NCI-H446 treated with DMSO at 0.1 percent for 48 hours (cell line): ENCODE data around the gene WDR20.
"Not testable (repeated sequence)": the region's sequence is repeated elsewhere in the genome, so short reads cannot be mapped to it uniquely, and the experiment has no call there.

Experiments
- DNase-seq: peaks from one replicate; lab custom pipeline; 2025; lab: John Stamatoyannopoulos, UW

Gene WDR20

DNA sequence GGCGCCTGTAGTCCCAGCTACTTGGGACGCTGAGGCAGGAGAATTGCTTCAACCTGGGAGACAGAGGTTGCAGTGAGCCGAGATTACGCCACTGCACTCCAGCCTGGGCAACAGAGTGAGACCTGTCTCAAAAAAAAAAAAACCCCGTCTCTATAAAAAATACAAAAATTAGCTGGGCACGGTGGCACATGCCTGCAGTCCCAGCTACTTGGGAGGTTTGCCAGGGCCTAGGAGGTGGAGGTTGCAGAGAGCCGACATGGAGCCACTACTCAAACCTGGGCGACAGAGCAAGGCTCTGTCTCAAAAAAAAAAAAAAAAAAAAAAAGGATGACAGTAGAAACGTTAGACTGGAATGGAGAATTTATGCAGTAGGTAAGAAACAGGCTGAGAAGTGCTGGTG, 5.7 kb upstream of the WDR20 start:
- not testable (repeated sequence) for DNase-seq

DNA sequence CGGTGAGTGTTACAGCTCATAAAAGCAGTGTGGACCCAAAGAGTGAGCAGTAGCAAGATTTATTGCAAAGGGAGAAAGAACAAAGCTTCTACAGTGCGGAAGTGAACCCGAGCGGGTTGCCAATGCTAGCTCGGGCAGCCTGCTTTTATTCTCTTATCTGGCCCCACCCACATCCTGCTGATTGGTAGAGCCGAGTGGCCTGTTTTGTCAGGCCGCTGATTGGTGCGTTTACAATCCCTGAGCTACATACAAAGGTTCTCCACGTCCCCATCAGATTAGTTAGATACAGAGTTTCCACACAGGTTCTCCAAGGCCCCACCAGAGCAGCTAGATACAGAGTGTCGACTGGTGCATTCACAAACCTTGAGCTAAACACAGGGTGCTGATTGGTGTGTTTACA, 5.0 kb upstream of the WDR20 start:
- DNase-seq = not testable (repeated sequence)

DNA sequence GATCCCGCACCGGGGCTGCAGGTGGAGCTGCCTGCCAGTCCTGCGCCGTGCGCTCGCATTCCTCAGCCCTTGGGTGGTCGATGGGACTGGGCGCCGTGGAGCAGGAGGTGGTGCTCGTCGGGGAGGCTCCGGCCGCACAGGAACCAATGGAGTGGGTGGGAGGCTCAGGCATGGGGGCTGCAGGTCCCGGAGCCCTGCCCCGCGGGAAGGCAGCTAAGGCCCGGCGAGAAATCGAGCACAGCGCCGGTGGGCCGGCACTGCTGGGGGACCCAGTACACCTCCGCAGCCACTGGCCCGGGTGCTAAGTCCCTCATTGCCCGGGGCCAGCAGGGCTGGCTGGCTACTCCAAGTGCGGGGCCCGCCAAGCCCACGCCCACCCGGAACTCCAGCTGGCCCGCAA, 4.2 kb upstream of the WDR20 start:
- not testable (repeated sequence) for DNase-seq

DNA sequence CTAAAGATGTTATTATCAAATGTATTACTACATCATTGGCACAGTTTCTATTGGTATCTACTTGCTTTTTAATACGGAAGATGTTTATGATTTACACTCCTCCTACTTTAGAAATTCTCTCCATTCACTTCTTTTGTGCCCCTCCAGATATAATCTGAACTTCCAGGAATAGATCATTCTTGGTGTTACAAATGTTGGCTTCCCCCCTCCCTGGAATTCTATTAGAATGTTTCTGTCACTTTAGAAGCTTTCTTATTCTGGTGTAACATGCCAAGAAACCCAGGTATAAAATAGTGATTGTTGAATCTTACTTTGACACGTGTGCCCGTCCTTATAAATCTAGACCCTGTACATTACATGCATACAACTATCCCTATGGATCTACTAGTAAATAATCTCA, 1.2 kb upstream of the WDR20 start:
- no peak for DNase-seq

DNA sequence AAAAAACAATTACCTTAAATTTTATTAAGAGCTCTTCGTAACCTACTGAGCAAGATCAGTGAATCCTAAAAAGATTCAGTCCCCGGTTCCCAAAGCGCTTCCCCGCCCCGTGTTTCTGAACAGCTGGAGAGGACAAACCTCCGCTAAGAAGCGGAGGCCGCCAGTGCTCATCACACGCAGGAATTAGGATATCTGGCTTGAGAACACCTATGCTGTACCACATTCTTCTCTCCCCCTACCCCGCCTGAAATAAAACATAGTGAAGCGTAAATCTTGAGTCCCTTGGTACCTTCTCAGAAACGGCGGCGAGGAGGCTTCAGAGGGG, 774 bp upstream of the WDR20 start:
- peak; percentile 43 for DNase-seq

DNA sequence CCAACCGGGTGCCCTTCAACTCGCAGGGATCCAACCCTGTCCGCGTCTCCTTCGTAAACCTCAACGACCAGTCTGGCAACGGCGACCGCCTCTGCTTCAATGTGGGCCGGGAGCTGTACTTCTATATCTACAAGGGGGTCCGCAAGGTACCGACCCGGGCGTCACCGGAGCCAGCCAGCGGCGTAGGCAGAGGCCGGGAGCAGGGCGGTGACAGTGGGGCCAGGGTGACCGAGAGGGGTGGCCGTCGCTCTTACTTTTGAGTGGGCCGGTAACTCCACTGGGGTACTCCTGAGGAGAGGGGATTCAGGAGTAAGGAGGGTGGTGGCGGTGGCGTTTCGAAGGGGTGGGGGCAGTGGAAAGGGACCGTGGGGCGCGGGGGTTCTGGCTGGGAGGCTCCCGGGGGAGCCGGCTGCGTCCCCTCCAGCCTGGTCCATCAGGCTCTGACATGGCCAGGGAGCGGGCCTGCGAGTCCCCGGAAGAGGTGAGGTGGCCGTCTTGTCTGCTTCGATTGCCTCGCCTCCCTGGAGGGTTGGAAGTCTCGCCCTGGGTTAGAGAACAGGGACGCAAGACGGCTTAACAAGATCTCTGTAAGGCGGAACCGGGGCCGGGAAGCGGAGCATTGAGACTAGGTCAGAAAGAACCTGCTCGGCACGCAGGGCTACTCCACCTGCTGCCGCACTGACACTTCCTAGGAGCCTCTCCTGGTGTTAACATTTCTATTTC, 491 bp downstream of the WDR20 start:
- no peak for DNase-seq

DNA sequence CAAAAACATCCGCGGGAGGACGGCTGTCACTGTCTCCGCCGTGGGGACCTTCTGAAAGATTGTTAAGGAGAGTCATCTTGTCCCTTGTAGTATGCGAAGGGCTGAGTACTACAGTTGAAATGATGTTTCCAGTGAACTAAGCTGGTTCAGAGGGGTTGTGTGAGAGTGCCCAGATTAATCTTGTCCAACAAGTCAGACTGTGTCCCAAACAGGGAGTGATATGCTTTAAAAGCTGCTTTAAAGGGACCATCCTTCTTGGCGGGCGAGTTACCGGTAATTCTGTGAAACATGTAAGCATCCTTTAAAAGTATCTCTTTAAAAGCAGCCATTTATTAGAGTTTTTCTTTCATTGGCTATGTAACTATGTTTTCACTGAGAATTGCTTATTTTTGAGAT, 1.1 kb downstream of the WDR20 start:
- DNase-seq = no peak

DNA sequence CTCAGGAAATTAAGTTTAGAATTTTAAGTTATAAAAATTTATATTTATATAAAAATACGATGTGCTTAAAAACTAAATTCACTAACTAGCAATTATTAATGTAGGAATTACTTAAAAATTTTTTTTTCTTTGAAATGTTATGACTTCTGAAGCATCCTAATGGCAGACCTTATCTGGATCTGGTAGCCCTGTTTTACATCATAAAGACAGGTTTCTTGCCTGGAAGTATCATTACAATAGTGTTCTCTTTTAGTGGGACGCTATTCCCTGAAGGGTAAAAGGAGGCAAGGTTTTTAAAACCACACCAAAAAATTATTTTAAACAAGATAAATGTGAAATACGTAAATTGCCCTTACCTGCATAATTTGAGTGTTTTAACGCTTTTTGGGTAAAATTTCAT, 2.1 kb downstream of the WDR20 start:
- no peak for DNase-seq

DNA sequence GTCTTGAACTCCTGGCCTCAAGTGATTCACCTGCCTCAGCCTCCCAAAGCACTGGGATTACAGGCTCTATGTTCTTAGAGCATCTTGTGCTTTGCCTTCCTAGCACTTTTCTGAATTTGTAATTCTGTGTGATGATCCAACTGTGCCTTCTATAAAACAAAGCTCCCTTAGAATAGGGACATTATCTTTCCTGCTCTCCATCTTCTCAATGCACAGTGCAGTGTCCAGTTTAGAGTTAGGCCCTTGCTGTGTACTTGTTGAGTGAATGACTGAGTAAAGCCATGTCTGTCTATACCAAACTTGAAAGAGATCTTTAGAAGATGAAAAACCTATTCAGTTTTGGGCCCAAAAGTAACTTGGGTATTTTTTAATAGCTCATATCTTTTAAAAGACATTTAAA, 5.2 kb downstream of the WDR20 start:
- DNase-seq = no peak

DNA sequence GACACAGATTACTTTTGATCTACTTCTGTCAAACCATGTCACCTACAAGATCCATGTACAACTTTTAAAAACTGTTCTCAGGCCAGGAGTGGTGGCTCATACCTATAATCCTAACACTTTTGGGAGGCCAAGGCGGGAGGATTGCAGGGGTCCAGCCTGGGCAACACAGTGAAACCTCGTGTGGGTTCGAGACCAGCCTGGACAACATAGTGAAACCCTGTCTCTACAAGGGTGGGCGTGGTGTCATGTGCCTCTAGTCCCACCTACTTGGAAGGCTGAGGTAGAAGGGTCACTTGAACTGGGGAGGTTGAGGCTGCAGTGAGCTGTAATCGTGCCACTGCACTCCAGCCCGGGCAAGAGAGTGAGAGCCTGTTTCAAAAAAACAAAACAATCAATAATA, 5.7 kb downstream of the WDR20 start:
- DNase-seq = no peak

DNA sequence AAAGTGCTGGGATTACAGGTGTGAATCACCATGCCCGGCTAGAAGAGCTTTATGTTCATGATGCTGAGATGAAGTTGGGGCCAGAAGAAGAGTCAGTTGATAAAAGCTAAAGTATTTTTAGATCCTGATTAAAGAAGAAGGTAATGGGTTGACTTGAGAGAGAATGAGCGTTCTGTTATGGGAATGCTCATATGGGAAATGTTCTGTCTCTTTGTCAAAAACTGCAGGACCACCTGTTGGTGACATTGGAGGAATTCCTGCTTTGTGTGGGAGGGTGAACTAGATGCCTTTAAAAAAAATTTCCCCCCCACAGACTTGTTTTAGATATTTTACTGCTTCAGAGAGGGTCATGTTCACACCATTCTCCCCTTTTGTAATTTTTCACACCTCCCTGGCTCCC, 6.7 kb downstream of the WDR20 start:
- DNase-seq = no peak

DNA sequence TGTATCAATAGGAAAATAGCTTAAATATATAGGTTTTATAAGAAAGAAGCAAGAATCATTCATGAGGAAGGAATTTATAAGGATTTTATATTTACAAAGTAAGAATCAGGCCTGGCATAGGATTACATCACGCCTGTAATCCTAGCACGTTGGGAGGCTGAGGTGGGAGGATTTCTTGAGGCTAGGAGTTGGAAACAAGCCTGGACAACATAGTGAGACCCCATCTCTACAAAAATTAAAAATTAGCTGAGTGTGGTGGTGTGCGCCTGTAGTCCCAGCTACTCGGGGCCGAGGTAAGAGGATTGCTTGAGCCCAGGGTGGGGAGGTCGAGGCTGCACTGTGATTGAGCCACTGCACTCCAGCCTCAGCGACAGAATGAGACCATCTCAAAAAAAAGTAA, 10.4 kb downstream of the WDR20 start:
- DNase-seq = no peak

DNA sequence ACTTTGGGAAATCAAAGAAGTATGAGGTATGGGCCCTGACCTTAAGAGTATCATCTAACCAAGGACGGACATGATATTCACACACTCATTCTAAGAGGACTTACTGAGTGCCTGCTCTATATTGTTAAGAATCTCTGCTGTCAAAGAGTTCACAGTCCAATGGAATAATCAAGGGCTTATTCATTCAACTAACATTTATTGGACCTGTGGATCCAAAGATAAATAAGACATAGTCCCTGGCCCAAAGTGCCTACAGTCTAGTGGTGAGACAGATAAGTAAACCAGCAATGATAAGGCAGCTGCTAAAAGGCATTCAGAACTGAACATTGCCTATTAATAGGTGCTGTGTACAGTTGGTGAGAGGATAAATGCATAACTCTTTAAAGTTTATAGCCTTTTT, 11.0 kb downstream of the WDR20 start:
- no peak for DNase-seq

DNA sequence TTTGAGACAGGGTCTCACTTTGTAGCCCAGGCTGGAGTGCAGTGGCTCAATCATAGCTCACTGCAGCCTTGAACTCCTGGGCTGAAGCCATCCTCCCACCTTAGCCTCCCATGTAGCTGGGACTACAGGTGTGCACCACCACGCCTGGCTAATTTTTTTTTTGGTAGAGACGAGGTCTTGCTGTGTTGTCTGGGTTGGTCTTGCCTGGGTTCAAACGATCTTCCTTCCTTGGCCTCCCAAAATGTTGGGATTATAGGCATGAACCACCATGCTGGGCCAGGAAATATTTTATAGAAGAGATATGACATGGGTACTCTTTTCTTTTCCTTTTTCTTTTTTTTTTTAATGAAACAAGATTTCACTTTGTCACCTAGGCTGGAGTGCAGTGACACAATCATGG, 11.7 kb downstream of the WDR20 start:
- not testable (repeated sequence) for DNase-seq

DNA sequence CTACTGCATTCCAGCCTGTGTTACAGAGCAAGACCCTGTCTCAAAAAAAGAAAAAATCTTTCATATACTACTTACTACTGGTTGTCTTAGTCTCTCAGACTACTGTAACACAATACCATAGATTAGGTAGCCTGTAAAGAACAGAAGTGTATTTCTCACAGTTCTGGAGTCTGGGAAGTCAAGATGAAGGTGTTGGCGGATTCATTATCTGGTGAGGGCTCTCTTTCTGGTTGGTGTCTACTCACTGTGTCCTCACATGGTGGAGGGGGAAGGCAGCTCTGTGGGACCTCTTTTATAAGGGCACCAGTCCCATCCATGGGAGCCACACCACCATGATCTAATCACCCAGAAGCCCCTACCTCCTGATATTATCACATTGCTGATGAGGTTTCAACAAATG, 14.4 kb downstream of the WDR20 start:
- no peak for DNase-seq

DNA sequence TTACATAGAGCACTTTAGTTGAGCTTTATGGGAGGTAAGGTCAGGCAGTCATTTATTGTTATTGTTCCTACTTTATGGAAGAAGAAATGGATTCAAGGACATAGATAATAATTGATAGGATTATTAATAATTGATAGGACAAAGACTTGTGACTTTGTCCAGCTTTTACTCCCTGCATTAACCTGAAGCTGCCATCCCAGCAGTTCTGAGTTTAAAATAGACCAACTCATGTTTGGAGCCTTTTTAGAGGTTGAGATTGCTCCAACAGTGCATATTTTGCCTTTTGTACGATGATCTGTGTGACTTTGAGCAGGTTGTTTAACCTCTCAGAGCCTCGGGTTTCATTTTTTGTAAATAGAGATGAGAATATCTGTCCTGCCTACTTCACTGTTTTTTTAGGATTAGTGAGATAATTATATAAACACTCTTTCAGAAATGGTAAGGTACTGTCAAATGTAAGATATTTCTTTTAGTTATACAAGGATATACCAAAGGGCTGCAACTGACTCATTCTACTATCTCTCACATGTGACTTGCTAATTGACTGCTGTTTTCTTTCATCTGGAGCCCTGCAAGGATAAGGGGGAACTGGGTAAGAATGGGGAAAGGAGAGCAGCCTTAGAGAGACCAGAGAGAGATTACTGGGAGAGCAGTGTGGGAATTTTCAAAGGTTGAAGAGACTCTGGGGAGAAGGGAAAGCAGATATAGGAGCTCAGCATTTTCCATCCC, 15.3 kb downstream of the WDR20 start:
- DNase-seq = no peak

DNA sequence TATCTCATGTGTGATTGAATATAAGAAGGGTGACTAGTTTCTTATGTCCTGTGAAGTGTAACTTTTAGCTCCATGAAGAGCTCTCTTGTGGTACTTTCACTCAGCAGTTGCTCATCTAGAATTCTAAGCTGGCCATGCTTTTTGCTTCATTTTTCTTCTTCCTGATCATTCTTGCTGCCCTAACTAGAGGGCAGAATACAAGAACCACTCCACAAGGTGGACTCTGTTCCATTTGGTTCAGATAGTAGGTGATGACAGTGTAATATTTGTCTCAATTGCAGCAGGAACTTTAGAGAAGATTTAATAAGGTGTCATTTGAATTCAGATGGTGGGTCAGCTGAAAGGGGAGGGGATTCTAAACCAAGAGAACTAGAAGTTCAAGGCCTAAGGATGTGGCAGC, 17.6 kb downstream of the WDR20 start:
- DNase-seq = no peak

DNA sequence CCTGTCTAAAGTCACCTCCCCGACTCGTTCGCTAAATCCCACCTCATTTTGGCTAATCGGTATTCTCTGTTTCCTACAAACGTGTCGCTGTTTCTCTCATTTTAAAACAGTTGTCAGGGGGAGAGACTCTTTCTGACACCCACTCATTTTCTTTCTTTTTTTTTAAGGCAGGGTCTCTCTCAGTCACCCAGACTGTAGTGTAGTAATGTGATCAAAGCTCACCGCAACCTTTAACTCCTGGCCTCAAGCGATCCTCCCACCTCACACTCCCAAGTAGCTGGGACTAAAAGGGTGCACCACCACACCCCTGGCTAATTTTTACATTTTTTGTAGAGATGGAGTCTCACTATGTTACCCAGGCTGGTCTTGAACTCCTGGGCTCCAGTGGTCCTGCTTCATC, 19.1 kb downstream of the WDR20 start:
- no peak for DNase-seq

DNA sequence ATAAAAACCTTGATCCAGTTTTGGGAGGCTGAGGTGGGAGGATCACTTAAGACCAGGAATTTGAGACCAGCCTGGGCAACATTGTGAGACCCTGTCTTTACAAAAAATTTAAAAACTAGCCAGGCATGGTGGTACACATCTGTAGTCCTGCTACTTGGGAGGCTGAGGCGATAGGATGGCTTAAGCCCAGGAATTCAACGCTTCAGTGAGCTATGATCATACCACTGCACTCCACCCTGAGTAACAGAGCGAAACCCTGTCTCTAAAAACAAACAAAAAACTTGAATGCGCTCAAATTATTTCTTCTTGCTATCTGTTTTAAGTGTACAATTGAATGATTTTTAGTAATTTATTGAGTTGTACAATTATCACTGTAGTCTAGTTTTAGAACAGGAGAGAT, 20.1 kb downstream of the WDR20 start:
- DNase-seq = no peak

DNA sequence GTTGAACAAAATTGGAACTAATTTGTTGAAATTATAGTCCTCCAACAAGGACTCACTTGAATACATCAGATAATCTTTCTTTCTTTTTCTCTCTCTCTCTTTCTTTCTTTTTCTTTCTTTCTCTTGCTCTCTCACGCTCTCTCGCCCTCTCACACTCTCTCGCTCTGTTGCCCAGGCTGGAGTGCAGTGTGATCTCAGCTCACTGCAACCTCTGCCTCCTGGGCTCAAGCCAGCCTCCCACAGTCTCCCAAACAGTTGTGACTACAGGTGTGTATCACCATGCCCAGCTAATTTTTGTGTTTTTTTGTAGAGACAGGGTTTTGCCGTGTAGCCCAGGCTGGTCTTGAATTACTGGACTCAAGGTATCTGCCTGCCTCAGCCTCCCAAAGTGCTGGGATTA, 22.8 kb downstream of the WDR20 start:
- DNase-seq = no peak

DNA sequence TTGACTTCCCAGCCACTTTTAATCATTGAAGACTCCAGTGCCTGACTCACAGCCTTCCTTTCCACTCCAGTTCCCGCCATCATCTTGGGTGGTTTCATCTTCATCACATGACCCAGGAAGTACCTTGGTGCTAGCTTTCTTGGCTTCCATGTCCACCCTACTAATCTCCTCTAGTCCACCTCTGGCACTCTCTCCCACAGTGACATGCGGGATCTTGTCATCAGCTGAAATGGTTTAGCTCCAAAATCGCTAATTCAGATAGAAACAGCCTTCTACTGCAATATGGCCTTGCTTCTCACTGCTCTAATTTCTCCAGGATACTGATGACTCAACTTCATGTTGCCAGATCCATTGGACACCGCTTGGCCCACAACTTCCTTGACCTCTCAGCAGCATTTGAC, 24.5 kb downstream of the WDR20 start:
- no peak for DNase-seq

DNA sequence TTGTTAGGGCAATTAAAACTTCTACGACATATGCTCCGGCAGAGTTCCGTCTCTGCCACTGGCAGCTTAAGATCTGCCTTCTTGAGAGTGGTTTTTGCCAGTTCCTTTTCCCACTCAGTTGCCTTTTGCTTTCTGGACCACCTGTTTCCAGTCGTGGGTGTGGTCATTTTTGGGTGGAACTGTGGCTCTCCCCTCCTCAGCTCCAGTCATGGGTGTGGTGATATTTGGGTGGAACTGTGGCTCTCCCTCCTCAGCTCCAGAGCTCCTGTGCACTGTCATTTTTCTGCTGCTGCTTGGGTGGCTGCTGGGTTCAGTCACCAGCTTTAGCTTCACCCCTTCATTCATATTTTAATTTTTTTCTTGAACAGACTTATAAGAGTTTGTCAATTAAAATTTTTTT, 25.3 kb downstream of the WDR20 start:
- DNase-seq = no peak

DNA sequence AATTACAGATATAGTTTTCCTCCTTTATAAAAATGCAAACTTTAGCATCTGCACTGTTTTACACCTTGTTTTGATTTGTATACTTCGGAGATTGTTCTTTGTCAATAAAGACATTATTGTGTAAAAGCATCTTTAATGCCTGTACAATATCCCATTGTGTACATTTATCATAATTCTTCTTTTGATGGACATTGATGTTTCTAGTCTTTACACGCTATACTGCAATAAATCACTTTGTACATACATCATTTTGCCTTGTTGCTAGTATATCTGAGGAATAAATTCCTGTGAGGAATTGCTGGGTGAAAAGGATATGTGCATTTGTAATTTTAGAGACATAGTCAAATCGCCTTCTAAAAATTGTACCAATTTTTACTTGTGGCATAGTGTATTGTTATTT, 30.4 kb downstream of the WDR20 start:
- DNase-seq = no peak
